Upper lobe of right lung (tissue), 1 donor: Measurements from ENCODE around the gene MCMBP. TPM values are rescaled to one million over a fixed set of nuclear protein-coding genes. Genes with fewer than 3 reads are reported as not detected.

Source experiments
- ATAC-seq: fragments of 200-7000 bp; cut with Tn5 transposase; one replicate; pipeline ENCODE4 v1.9.1; 2020; ENCODE audit warnings: mild to moderate bottlenecking, moderate library complexity
- DNase-seq: peaks from one replicate; pipeline ENCODE4 v3.0.0-alpha.2; 2020
- H3K27ac ChIP-seq: fragments of 200-600 bp; one replicate; pipeline ENCODE4 v1.8.0; 2022
- H3K27me3 ChIP-seq: fragments of 200-600 bp; one replicate; pipeline ENCODE4 v1.8.0; 2022; ENCODE audit warnings: mild to moderate bottlenecking
- H3K36me3 ChIP-seq: fragments of 200-600 bp; one replicate; pipeline ENCODE4 v1.8.0; 2022
- H3K4me1 ChIP-seq: fragments of 200-600 bp; one replicate; pipeline ENCODE4 v1.8.0; 2022
- H3K4me3 ChIP-seq: fragments of 200-600 bp; one replicate; pipeline ENCODE4 v1.8.0; 2022; ENCODE audit warnings: mild to moderate bottlenecking
- H3K9me3 ChIP-seq: fragments of 200-600 bp; one replicate; pipeline ENCODE4 v1.8.0; 2022
- intact Hi-C: fragments of 100-400 bp; cut with DNase I; formaldehyde crosslinking; loops from one replicate; pipeline ENCODE4 v1.11.0; 2022
- total RNA-seq: library from RNA; stranded (reverse); fragmentation: NEBNext Ultra II Directional; extraction: Animal tissue kit (Norgen Biotek cat#: 25700); gene quantifications from one replicate; pipeline ENCODE4 v1.2.1, GENCODE V29; 2021
- TF ChIP-seq, protein P1 (sequence below): fragments of 200-600 bp; IDR thresholded peaks from one replicate; pipeline ENCODE4 v1.8.0; 2022; ENCODE audit warnings: antibody characterized with exemption
- donor health status: DM: no; HTN: yes; CAD: no; lungs with severe emphysema.

MCMBP gene
- total RNA-seq, 1 donor from 2014 or later: 54.7 TPM

DNA sequence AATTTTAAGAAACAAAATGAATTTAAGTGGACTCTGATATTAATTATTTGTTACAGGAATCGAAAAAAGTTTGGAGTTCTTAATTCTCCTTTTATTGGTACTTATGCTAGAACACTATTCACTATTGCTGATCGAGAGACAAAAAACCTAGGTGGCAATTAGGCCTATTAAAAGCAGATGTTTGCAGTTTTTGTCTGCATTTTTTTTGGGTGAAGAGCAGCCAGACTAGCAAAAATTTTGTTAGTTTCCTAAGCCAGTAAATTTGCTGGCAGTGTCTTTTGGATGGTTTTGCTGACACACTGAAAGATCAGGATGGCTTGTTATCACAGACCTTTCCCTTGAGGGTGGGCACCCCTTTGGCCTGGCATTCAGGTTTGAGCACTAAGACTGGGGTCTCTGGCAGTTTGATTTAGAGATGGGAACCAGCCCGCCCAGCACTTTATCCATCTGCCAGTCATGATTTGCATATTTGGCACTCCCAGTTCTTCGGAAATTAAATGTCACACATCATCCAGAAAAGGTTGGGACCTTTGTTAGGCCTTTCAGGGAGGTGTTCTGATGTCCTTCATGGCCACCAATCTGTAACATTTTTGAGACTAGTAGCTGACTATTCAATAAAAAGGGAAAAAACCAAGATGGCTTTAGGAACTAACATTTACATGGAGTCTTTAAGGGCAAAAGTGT lies 89.5 kb downstream of the MCMBP start:
- no peaks in the 10 kb centered on the region for H3K27me3 ChIP-seq
- no peak overlapping the region for H3K4me3 ChIP-seq
- H3K9me3 ChIP-seq: no peaks in the 10 kb centered on the region
- peaks cover 8% of the 10 kb centered on the region for H3K4me1 ChIP-seq
- no peaks in the 10 kb centered on the region for H3K36me3 ChIP-seq
- no peak overlapping the region for H3K27ac ChIP-seq
- ATAC-seq: no peak
- intact Hi-C loops: no loop called here
- no peak for DNase-seq
- TF ChIP-seq, protein P1, sequence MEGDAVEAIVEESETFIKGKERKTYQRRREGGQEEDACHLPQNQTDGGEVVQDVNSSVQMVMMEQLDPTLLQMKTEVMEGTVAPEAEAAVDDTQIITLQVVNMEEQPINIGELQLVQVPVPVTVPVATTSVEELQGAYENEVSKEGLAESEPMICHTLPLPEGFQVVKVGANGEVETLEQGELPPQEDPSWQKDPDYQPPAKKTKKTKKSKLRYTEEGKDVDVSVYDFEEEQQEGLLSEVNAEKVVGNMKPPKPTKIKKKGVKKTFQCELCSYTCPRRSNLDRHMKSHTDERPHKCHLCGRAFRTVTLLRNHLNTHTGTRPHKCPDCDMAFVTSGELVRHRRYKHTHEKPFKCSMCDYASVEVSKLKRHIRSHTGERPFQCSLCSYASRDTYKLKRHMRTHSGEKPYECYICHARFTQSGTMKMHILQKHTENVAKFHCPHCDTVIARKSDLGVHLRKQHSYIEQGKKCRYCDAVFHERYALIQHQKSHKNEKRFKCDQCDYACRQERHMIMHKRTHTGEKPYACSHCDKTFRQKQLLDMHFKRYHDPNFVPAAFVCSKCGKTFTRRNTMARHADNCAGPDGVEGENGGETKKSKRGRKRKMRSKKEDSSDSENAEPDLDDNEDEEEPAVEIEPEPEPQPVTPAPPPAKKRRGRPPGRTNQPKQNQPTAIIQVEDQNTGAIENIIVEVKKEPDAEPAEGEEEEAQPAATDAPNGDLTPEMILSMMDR: no peak

DNA sequence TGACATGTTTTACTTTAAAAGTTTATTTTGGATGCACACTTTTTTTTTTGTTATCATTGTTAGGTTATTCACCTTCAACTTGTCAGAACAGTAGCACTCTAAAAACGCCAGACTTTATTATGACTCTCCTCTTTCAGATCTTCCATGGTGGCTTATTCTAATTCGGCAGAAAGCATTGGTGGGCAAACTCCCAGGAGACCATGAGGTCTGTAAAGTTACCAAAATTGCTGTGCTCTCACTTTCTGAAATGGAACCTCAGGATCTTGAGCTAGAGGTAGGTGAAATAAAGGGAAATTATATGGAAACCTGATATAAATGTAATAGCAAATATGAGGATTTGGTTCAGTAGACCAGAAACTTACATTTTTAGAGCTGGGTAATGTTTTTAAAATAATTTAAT lies 91.1 kb downstream of the MCMBP start:
- intact Hi-C loops: no loop called here
- Histone ChIP-seq H3K27ac (no peak overlapping the region), H3K9me3 (no peaks in the 10 kb centered on the region), H3K27me3 (no peaks in the 10 kb centered on the region), H3K36me3 (no peaks in the 10 kb centered on the region), H3K4me3 (no peak overlapping the region), H3K4me1 (peaks cover 5% of the 10 kb centered on the region)
- DNase-seq (no peak), ATAC-seq (no peak)
- TF ChIP-seq, protein P1: no peak

DNA sequence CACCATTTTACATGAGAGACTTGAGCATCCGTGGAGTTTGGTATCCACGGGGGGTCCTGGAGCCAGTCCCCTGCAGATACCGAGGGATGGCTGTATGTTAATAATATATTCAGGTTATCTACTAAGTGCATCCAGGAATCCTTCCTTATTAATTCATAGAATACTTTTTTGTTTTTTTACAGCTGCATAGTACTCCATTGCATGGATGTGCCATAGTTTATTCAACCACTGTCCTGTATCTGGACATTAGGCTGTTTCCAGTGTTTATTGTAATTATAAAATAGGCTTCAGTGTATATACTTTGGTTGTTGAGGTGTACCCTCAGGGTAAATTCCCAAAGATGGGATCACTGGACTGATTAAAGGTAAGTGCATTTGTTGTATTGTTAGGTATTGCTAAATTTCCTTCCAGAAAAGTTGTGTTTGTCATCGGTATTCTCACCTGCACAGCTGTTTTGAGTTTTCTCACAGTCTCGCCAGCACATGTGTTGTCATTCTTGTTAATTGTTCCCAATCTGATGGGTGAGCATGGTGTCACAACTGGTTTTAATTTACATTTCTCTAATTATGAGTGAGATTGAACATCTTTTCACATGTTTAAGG lies 91.7 kb downstream of the MCMBP start:
- intact Hi-C loops: no loop called here
- no peaks in the 10 kb centered on the region for H3K27me3 ChIP-seq
- no peaks in the 10 kb centered on the region for H3K9me3 ChIP-seq
- TF ChIP-seq, protein P1: no peak
- H3K27ac ChIP-seq: no peak overlapping the region
- no peaks in the 10 kb centered on the region for H3K36me3 ChIP-seq
- ATAC-seq: no peak
- H3K4me3 ChIP-seq: no peak overlapping the region
- DNase-seq: no peak
- no peaks in the 10 kb centered on the region for H3K4me1 ChIP-seq

Other genes starting within 250 kb of the MCMBP start
- 41.5 TPM for gene BAG3, start 221.5 kb downstream of the MCMBP start, total RNA-seq
- 13.9 TPM for gene INPP5F, start 146.8 kb downstream of the MCMBP start, total RNA-seq
- gene SEC23IP, start 19.9 kb upstream of the MCMBP start, total RNA-seq: 58.6 TPM